IPS-NIHi11 (cell line): ENCODE results near the gene ADGRA1.
"Not testable (repeated sequence)": the region's sequence is repeated elsewhere in the genome, so short reads cannot be mapped to it uniquely, and the experiment has no call there.

ENCODE experiments used
- DNase-seq: peaks from one replicate; pipeline ENCODE4 v3.0.0; 2012; ENCODE audit warnings: mixed read lengths, low spot score

ADGRA1 gene

GRCh38 chr10:133162178-133162909 lies 74.6 kb downstream of the ADGRA1 start:
- no peak for DNase-seq

GRCh38 chr10:133162910-133163856 lies 75.5 kb downstream of the ADGRA1 start:
- DNase-seq = no peak

GRCh38 chr10:133163889-133164815 lies 76.4 kb downstream of the ADGRA1 start:
- no peak for DNase-seq

- no peak for DNase-seq
Observed at GRCh38 chr10:133164816-133165555, 77.3 kb downstream of the ADGRA1 start.

- DNase-seq = no peak
Observed at GRCh38 chr10:133165556-133166503, 78.1 kb downstream of the ADGRA1 start.

- no peak for DNase-seq
Observed at GRCh38 chr10:133166504-133166827, 78.7 kb downstream of the ADGRA1 start.

- no peak for DNase-seq
Observed at GRCh38 chr10:133166828-133167692, 79.3 kb downstream of the ADGRA1 start.

GRCh38 chr10:133167693-133168616 lies 80.2 kb downstream of the ADGRA1 start:
- peak; percentile 4 for DNase-seq

- no peak for DNase-seq
Observed at GRCh38 chr10:133168617-133169031, 80.9 kb downstream of the ADGRA1 start.

GRCh38 chr10:133169173-133169947 lies 81.6 kb downstream of the ADGRA1 start:
- no peak for DNase-seq

- no peak for DNase-seq
Observed at GRCh38 chr10:133170092-133170491, 82.4 kb downstream of the ADGRA1 start.

- no peak for DNase-seq
Observed at GRCh38 chr10:133173860-133174640, 86.3 kb downstream of the ADGRA1 start.

GRCh38 chr10:133174689-133175263 lies 87.1 kb downstream of the ADGRA1 start:
- no peak for DNase-seq

GRCh38 chr10:133175624-133176023 lies 87.9 kb downstream of the ADGRA1 start:
- not testable (repeated sequence) for DNase-seq

- DNase-seq = no peak
Observed at GRCh38 chr10:133176546-133176945, 88.8 kb downstream of the ADGRA1 start.
